GM08714 (cell line): ENCODE results near the gene TMEM72.

Experiments
- H3K4me3 ChIP-seq: fragments of 200-500 bp; sonication (Bioruptor generic); 2 replicates; pipeline ENCODE4 v1.5.1; 2014; ENCODE audit warnings: mild to moderate bottlenecking, low read length, inconsistent platforms
- ZNF274 ChIP-seq: IDR thresholded peaks from 2 replicates; pipeline ENCODE4 v1.6.1; 2012; ENCODE audit warnings: mild to moderate bottlenecking, low read depth, low read length

Gene TMEM72

DNA sequence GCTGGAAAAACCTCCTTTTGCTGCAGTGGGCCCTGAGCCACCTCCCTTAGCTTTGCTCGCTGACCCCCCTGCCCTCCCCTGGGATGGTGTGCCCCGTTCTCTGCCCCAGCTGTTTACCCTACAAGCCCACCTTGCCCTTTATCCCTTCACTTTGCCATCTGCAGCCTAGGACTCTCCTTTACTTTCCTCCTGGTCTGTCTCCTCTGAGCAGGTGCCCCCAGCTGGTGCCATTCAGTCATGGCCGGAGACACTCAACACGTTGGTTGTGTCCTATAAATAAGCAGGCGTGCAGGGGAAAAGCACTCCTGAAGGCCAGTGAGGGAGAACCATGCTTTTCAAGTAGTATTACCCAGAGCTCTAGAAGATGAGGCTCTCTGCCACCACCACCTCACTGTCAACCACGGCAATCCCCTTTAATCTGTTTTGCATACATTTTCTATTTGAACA, 54.5 kb downstream of the TMEM72 start:
- TF ChIP-seq ZNF274: no peak
- no peak overlapping the region for H3K4me3 ChIP-seq

DNA sequence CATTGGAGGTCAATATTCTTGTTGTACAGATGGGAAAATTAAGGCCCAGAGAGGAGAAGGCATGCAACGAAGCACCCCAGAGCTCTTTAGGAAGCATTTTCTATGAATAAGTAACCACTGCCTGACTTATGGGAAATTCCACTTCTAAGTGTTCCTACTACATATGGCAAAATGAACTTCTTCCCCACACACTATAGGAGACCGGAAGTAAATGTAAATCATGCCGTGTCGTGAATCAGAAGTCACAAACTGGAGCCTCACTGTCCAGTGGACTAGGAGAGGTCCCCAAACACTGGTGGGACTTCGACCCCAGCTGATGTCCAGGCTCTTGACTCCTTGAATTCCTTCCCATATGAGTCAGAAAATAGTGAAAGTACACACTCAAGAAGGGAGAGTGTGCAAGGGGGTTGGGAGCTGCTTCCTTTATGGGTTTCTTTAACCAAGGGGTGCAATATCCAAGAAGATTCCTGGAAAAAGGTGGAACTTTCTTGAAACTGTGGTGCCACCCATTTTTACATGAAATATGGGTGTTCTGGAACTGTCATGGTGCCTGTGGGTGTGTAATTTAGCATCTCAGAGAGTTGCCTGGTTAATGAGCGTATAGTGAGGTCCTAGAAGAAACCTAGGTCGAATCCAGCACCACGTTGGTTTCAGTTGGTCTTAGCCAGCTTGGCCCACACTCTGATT, 55.1 kb downstream of the TMEM72 start:
- H3K4me3 ChIP-seq: no peak overlapping the region; the same call in 1 of the 2 replicates
- TF ChIP-seq ZNF274: no peak

GRCh38 chr10:44966816-44967509, 55.8 kb downstream of the TMEM72 start:
- no peak overlapping the region for H3K4me3 ChIP-seq
- no peak for TF ChIP-seq ZNF274

GRCh38 chr10:44967616-44968015, 56.5 kb downstream of the TMEM72 start:
- no peak for TF ChIP-seq ZNF274
- H3K4me3 ChIP-seq: no peak overlapping the region

DNA sequence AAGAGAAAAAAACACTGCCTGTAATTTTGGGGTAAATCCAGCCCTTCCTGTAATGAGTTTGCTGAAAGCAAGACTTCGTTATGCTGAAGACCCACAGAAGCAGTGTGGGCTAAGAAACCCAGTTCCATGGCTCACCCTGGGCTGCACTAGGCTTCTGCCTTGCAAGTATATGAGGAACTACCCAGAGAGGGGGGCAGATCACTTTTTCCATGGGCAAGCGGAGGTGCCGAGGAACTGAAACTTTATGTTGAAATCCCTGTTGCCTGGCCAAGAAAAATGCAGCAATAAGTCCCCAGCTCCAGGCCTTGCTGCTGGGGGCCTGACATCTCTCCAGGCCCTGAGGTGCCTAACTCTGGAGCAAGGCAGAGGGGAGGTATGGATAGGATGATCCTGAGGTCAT, 57.0 kb downstream of the TMEM72 start:
- TF ChIP-seq ZNF274: no peak
- no peak overlapping the region for H3K4me3 ChIP-seq

DNA sequence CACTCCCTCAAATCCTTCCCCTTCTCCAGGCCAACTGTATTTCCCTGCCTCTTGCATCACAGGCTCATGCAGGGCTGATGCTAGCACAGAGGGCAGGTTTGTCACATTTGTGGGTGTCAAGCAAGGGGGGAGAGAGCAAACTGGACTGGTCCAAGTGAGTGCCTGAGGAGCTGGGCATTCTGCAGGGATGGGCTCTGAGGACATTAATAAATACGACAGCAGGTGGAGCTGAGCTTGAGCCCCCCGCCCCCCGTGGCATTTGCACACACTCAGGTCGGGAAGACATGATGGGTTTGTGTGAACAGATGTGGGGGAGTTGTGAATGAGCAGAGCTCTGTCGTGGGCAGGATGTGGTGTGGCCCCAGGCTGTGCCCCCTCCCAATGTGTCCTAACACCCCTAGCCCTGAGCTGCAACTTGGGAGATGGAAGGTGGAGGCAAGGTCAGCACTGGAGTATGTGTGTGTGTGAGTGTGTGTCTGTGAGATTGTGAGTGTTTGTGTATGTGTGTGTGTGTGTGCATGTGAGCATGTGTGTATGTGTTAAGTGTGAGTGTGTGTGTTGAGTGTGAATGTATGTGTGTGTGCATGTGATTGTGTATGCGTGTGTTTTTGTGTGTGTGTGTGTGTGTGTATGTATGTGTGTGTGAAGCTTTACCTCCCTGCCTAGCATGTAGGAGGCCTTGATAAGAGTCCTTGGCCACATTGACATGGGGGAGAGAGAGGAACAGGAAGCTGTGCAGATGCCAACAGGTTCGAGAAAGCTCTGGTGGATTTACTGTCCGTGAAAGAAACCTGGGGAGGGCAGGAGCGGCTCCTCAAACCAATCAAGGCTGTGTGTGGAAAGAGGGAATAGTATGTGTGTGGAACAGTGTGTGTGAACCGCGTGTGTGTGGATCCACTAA, 57.6 kb downstream of the TMEM72 start:
- H3K4me3 ChIP-seq: no peak overlapping the region
- TF ChIP-seq ZNF274: no peak

- no peak overlapping the region for H3K4me3 ChIP-seq
- no peak for TF ChIP-seq ZNF274
These were observed 58.7 kb downstream of the TMEM72 start for GRCh38 chr10:44969854-44970253.

- TF ChIP-seq ZNF274: no peak
- H3K4me3 ChIP-seq: no peak overlapping the region
These were observed 59.8 kb downstream of the TMEM72 start for GRCh38 chr10:44970812-44971395.

DNA sequence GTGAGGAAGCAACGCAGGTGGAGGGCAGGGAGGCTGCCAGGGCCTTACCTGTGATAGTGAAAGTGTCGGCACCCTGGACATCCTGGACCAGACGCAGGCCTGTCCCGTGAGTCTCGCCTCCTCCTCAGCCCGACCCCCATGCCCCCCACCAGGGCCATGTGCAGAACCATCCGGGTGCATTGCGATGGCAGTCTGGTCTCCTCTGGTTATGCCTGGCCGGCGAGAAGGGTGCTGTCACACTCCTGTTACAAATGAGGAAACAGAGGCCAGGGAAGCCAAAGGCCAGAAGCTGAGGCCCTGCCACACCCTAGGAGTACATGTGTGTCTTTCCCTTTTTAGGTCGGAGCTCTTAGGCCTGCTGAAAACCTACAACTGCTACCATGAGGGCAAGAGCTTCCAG, 60.3 kb downstream of the TMEM72 start:
- H3K4me3 ChIP-seq: no peak overlapping the region
- TF ChIP-seq ZNF274: no peak

DNA sequence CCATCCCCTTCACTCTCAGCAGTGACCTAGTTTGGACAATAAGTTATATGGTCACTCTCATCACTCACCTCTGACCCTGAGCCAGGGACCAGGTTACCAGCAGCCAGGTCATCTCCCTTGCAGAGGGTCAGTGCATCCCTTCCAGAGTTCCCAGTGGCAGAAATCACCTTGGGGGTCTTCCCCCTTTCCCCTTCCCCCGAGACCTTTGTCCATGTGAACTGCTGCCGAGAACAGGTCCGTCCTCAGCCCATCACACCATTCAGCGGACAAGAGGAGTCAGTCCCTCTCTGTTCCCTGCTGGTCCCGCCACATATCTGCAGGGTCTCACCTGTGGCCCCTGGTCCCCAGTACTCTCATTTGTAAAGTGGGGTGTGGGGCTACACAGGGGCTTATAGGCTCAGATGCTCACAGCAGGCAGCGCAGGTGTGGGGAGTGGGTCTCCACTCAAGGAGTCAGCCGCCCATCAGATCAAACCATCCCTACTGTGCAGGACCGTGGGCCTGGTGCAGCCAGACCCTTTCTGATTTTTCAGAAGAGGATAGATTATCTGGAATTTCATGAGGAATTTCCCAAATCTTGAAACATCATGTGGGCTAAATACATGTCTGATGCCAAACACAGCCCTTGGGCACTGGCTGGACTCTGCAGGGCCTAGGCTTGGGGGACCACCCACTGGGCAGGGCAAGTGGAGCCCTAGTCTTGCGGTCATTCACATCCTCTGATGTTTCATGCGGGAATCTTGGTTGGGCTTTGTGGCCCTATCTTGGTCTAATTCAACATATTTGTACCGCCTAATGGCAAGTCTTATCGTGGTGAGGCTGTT, 61.0 kb downstream of the TMEM72 start:
- no peak overlapping the region for H3K4me3 ChIP-seq
- TF ChIP-seq ZNF274: no peak

DNA sequence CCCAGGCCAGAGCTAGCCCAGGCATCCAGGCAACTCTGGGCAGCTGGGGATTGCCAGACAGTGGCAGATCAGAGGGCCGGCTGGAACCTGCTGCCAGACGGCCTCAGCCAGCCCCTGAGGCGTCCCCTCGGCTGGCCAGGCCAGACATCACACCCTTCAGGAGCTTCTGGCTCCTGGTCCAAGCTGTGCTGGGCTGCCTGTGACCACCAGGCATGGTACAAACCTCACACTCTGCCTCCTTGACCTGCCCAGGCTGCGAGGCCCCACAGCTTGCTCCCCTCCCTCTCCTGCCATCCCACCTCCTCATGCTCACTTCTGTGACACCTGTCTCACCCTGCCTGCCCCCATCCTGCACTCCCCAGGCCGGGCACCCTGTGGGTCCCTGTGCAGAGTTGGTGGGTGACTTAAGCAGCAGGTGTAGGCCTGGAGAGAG, 61.8 kb downstream of the TMEM72 start:
- TF ChIP-seq ZNF274: no peak
- no peak overlapping the region for H3K4me3 ChIP-seq

DNA sequence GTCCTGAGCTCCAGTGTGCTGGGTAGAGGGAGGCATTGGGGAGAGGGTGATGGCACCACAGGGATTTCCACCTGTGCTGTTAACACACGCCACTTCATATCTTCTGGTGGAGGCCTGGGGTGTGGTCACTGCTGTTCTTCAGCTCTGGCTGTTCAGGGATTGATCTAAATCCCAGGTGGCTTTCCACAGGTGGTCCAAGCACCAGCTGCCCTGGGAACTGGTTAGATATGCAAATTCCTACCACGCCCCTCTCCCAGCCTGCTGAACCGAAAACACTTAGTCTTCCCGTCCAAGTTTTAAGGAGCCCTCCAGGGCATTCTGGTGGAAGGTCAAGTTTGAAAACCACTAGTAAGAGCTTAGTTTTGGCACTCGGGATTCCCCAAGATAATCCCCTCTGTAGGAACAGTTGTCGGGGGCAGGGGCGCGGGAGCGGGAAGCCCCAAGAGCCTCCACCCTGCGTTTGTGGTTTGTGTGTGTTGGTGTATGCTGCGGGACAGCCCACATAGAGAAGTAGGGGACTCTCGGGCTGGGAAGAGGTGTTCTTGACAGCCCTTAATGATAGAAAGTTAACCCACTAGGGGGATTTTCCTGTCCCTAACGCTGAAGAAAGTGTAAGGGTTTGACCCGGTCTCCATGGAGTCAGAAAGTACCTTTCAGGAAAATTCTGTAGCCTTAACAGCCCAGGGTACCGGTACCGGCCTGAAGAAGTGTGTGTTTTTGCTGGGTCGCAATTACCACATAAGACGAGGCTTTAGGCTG, 62.4 kb downstream of the TMEM72 start:
- no peak for TF ChIP-seq ZNF274
- no peak overlapping the region; the same call in 1 of the 2 replicates for H3K4me3 ChIP-seq

DNA sequence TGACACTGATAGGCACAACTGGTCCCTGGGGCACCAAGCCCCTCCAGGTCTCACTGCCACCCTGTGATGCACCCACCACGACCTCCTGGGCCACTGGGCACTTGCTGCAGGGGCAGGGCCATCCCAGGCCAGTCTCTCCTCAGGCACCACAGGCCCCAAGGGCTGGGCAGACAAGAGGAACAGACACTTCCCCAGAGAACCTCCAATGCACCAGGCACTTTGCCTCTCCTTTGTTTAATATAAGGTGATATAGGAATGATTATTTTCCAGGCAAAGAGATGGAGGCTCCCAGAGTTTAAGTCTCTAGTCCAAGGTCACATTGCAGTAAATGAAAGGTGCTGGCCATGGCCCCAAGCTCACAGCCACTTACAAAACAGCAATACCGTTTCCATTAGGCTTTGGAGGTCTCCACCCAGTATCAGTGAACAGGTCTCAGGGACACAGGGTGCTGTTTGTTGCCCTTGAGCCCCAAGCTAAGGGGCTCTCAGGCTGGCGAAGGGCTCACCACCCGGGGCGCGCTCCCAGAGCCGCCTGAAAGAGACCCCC, 63.0 kb downstream of the TMEM72 start:
- TF ChIP-seq ZNF274: no peak
- H3K4me3 ChIP-seq: peak overlapping the region; percentile 35; the same call in 1 of the 2 replicates
